SK-N-DZ (cell line): ENCODE measurements around the gene LCORL.
"Not testable (repeated sequence)": the region's sequence is repeated elsewhere in the genome, so short reads cannot be mapped to it uniquely, and the experiment has no call there.

ENCODE experiments used
- DNase-seq: peaks from one replicate; pipeline ENCODE4 v3.0.0-alpha.2; 2015; ENCODE audit warnings: low spot score

The LCORL gene

DNA sequence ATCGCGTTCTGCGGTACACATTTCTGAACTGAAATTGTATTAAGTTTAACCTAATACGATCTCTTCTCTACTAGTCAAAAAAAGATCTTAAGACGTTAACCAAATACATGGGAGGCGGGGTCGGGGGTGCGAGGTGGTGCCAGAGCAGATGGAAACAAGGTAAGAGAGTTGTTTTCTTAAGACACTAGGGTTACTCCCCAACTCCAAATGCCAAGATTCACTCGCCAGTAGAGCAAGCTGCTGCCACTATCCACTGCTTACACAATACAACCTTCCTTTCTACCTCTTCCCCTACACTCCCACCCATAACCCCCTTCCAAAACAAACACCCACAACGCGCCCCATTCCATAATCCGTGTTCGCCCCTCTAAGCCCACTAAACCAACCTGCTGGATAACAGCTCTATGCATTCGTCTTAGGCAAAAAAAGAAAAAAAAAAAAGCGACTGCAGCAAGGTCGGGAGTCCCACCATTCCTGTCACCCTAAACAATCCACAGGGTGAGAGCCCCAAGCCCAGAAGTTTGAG is 1.3 kb downstream of the LCORL start:
- no peak for DNase-seq

DNA sequence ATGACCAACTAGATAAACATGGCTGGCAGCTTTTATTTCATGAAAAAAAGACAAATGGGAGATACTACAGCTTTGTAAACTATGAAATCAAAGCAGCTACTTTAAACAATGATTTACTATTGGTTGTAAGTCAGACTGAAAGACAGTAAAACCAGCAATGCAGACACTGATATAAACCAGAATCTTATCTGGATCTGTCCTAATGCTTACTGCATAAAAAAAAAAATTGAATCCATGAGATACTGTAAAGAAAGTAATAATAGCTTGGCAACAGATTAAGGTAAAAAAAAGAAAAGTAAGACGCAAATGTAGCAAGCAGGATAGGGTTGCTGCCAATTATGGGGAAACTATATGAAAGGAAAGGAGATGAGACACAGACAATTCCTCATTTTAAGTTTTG is 7.3 kb downstream of the LCORL start:
- no peak for DNase-seq

DNA sequence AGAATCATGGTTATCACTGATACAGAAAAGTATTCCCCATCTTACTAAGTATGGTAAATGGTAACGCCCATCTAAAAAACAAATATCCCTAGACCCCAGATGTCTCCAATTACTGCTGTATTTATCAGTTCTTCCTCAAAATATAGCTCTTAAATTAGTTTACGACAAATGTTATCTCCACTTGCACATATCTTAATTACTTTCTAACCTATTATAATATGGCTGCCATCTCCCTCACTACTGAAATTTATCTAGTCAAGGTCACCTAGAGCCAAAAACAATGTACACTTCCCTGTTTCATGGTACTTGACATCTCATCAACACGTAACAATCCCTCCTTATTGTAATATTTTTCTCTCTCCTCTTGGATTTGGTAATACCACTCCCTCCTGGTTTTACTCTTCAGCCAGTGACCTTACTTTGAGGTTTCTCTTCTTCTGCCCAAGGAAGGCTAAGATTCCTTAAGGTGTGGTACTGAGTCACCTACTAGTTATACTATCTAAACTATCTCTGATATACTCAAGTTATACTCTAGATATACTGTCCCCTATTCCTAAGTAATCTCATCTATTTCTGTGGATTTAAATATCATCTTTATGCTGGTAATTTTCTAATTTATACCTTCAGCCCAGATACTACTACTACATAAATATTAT is 8.6 kb downstream of the LCORL start:
- DNase-seq, result peak; percentile 38

DNA sequence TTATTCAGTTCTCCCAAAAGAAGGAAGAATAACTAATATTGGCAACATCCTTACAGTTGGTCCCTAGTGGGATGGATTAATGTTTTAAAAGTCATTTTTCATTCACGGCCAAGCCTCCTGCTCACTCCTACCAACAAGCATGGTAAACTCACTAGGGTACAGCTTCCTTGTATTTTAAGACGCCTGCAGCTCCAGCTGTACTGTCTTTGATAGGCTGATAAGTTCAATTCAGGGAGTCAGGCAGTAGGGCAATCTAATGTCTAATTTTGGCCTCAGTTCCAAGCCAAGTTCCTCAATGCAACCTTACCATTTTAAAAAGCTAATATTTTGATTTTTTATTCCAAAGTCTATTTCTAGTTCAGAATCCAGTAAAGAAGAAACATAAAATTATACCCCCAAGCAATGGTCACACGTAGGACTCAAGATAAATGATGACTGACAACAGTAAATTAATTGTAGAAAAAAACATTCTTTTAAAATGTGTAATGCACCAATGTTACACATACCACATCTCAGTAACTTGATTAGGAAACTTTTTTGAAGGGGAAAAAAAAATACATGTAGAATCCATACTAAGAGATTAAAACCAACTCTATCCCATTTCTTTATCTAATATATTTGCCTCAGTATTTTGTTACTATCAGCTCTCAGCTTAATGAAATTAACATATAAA is 9.3 kb downstream of the LCORL start:
- DNase-seq, result peak; percentile 18

DNA sequence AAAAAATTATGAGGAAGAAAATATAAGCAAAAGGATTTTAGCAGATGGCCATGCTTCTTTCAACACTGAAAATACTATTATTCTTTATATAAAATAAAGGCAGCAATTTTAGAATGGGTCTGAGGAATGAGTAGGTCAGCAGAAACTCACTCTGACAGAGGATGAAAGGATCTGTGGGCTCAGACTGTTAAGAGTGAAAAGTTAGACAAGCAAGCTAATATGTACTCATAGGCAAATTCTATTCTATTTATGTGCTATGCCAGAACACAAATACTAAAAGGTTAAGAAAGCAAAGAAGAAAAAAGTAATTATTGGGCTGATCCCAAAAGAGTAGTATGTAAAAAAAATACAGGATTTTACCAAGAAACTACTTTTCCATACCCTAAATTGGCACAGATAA is 13.9 kb downstream of the LCORL start:
- DNase-seq, result no peak

DNA sequence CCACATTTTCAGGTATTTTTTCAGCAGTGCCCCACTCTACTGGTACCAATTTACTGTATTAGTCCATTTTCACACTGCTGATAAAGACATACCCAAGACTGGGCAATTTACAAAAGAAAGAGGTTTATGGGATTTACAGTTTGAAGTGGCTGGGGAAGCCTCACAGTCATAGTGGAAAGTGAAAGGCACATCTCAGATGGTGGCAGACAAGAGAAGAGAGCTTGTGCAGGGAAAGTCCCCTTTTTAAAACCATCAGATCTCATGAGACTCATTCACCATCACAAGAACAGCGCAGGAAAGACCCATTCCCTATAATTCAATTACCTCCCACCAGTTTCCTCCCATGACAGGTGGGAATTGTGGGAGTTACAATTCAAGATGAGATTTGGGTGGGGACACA is 15.1 kb downstream of the LCORL start:
- DNase-seq, result not testable (repeated sequence)

DNA sequence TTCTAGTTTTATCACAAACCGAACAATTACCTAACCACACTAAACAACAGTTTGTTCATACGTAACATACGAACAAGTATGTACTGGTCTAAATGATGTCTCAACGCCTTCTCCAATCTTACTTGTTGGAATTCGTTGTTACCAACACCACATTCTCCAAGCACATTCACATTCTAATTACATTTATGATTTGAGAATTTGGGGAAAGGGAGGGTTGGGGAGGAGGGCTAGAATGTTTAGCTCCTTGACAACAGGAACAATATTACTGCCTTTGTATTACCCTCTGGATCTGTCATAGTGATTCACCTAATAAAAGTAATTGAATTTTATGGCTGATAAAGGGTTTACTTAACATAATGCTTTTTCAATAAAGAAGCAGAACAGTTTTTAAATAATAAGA is 24.4 kb downstream of the LCORL start:
- no peak for DNase-seq

DNA sequence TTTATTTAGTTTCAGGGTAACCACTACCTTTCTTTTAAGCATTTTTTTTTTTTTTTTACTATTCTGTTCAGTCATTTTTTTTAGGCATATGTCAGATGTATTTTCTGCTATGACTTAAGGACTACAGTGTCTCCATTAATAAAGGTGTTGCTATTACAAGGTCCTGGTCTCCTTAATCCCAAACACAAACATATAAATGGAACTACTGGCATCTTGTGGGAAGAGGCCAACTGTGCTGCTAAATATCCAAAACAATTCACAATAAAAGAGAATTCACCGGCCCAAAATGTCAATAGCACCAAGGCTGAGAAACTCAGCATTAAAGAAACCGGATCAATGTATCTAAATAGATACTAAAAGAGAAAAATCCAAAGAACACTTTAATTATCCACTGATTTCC is 26.4 kb downstream of the LCORL start:
- no peak for DNase-seq

DNA sequence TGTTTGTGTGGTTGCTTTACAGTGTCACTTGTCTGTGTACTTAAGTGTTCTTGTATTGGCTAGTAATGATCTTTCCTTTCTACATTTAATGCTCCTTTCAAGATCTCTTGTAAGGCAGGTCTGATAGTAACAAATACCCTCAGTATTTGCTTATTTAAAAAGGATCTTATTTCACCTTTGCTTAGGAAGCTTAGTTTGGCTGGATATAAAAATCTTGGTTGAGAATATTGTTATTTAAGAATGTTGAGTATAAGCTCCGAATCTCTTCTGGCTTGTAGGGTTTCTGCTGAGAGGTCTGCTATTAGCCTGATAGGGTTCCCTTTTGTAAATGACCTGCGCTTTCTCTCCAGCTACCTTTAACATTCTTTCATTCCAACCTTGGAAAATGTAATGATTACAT is 35.7 kb downstream of the LCORL start:
- no peak for DNase-seq

DNA sequence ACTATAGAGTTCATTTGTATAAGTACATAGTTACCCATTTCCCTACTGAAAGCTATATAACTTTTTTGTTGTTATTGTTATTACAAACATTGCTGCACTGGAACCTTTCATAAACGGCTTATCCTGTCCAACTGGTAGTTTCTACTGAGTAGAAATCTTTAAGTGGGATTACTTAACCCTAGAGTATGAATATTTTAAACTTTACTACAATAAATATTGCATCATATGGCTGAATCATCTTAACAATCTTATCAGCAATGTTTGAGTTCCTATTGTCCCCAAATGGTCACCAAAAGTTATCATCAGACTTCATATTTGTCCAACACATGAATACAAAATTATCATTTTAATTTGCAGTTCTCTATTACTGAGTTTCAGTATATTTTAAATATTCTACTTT is 40.5 kb downstream of the LCORL start:
- no peak for DNase-seq

DNA sequence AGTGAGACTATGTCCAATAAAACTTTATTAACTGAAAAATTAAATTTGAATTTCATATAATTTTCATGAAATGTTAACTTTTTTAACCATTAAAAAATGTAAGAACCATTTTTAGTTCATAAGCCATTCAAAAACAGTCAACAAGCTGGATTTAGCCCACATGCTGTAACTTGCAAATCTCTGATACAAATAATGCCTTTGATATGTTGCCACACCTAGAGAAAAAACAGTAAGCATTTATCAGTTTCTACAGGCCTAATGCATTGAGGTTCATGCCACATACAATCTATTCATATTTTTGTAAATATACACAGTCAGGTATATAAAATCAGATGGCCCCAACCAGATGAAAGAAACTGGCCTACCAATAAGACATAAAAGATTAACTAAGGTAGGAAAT is 52.8 kb downstream of the LCORL start:
- DNase-seq, result no peak

DNA sequence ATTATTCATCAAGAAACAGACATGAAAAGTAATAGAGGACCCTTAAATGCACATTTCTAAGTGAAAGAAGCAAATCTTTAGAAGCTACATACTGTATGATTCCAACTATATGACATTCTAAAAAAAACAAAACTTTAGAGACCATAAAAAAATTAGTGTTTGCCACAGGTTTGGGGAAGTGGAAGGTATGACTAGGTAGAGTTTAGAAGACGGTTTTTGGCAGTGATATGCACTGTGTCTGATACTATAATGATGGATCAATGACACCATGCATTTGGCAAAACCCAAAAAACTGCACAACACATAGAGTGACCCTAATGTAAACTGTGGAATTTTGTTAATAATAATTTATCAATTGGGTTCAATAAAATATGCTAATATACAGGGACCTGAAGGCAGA is 54.5 kb downstream of the LCORL start:
- DNase-seq, result no peak

DNA sequence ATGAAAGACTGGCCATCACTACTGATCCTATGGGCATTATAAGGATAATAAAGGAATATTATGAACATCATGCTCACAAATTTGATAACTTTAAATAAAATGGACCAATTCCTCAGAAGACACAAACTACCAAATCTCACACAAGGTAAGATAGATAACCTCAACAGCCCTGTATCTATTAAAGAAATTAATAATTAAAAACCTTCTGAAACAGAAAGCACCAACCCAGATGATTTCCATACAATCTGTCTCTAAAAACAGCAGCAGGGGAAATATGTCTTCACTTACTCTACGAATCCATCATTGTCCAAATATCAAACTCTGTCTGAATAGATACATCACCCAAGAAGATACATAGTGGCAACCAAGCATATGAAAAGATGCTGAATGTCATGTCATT is 55.2 kb downstream of the LCORL start:
- no peak for DNase-seq

DNA sequence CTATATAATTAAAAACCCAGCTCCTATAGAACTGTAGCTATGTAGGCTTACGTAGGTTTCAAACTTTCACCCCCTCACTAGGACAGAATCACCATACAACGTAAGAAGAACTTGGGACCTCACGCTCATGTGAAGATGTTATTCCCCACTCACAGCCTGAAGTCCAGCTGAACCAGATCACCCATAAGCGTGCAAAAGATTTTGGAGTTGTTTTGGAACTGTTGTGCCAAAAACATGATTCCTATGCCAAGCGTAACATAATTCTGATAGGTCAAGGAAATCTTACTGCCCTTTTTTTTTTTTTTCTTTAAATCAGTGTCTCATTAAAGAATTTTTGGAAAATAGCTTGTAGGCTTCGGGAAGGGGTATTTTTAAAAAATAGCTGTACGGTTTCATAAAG is 57.0 kb downstream of the LCORL start:
- no peak for DNase-seq

DNA sequence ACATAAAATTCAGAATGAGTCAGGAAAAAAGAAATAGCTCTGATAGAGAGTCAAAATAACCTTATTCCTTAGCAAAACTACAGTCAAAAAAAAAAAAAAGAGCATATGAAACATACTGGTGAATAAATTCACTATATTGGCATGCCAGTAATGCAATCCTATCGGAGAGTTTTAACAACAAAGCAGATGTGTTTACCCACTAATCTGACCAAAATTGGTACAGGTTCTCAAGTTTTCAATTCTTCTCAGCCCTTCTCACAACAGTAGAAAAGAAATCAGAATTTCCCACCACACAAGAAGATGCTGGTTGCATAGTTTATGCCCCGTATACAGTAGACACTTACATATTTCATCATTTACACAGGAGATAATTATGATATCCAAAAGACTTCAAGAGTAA is 59.4 kb downstream of the LCORL start:
- DNase-seq, result no peak

DNA sequence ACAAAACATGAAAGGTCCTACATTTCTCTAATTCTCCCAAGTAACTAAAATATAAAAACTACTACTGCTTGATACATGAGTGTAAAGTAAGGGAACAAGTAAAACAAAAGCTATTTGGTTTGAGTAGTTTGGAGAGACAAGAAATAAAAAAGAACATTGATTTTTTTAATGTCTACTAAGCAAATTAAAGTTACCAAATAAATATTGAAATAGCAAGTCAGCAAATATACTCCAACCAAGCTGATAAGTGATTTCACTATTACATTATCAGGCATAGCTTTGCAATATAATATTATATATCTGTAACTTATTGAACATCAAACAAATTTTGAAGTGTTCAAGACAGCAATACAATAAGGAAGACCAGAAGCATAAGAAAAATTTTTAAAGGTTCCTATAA is 60.3 kb downstream of the LCORL start:
- no peak for DNase-seq

DNA sequence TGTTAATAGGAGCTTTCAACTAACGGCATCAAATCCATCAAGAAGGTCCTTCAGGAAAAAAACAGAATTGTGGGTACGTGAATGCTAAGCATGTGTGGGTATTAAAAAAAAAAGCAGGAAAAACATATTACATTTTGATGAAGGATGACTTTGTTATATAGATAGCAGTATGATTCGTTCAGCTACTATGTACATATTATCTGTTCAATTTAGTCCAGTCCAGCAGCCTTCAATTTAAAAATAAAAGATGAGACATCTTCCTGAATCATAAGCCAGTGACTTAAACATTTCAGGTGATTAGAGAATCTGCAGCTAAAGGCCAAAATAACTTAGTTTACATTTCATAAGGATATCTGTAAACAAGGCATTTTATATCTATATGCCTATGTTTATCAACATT is 63.4 kb downstream of the LCORL start:
- no peak for DNase-seq

DNA sequence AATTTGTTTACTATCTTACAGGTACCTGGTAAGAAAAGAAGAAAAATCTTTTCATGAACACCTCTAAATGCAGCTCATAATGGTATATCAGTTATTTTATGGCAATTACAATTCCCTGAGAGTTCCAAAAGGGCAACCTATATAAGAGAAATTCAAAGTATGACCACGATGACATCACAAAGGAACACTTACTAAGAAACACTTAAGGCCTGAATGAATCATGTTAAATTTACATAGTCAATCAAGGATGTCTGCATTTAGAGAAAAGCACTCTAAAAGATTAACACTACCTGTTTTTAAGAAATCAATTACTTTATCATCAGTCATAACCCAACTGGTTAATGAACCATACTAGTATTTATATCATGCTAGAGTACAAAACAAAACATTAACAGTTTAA is 63.9 kb downstream of the LCORL start:
- DNase-seq, result no peak

DNA sequence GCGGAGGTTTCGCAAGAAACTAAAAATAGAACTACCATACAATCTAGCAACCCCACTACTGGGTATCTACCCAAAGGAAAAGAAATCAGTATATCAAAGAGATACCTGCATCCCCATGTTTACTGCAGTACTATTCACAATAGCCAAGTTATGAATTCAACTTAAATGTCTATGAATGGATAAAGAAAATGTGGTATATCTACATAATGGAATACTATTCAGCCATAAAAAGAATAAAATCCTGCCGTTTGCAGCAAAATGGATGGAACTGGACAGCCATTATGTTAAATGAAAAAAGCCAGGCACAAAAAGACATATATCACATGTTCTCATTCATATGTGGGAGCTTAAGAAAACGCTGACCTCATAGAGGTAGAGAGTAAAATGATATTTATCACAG is 65.3 kb downstream of the LCORL start:
- DNase-seq, result no peak

DNA sequence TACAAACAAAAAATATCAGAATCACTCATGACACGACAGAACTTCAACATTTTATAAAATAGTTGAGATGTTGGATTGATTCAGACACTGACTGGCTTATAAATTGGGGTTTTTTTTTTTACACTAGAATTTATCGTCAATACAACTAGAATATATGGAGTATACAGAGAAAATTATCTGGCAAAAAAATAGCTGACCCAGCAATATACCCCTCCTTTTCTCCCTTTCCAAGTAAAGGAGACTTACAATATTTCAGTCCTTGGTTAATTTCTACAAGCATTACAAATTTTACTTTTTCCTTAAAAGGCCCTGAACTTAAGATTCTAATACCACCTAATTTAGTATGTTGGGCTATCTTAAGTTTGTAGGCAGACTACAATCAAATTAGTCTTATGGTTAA is 76.3 kb downstream of the LCORL start:
- no peak for DNase-seq

DNA sequence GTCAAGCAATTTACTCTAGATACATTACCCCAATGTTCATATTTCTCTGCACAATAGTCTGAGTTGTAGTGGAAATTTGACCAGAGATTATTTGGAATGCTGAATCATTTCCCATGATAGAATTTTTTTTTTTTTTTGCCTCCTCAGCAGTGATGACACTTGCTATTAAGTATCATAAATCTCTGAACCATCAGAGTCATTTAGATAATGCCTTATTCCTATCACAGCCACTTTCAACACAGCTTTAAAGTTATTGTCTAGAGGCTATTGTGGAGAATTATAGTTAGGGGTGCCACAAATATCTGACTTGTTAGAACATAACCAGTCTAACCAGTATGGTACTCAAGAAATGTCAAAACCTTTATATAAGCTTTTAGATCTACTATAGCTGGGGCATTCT is 79.8 kb downstream of the LCORL start:
- DNase-seq, result no peak

DNA sequence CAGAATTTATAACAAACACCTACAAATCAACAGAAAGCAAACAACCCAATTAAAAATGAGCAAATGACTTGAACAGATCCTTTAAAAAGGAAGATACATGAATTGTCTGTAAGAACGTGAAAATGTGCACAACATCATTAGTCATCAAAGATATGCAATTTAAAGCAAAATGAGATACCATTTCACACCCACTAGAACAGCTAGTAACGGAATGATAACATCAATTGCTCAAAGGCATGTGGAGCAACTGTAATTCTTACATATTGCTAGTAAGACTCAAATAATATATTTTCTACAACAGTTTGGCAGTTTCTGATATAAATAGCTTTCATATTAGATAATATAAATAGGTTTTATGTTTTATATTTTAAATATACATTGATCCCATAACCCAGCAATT is 82.5 kb downstream of the LCORL start:
- no peak for DNase-seq

DNA sequence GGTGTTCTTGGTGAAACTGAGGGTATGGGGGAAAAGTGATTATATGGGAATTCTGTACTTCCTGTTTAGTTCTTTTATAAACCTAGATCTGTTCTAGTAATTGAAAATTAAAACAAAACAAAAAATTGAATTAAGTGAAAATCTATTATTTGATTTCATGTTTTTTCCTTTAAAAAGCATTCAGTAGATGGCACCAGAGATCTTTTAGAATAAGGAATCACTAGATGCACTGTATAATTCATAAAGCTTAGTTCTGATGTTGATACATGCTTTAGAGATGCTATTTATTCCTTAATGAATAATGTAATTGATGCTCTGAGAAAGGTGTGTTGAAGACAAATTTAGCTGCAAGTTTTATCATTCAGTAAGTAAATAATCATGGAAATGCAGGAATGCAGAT is 87.3 kb downstream of the LCORL start:
- no peak for DNase-seq

DNA sequence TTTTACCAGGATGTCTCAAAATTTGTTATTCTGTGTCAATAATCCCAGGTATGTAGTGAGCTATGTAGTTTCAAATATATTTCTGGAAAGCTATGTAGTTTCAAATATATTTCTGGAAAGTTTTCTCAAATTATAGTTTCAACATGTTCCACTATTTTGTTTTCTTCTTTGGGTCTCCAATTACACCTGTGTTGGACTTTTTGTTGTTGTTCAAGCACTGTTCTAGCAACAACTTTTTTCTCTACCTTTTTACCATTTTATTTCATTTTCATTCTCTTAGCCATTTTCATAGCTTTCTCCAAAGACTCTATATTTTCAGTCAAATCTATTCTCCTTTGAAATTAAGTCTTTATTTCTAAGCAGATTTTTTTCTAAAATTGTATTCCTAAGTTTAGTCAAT is 88.4 kb downstream of the LCORL start:
- no peak for DNase-seq
